PC-9 (cell line): ENCODE measurements around the gene LRP11. TPM values are rescaled to one million over a fixed set of nuclear protein-coding genes. Genes with fewer than 3 reads are reported as not detected.

Experiments
- BruUV-seq: library from RNA; stranded (reverse); fragments of 400-500 nt; replicated peaks from 2 replicates; lab custom pipeline; 2021; lab: Mats Ljungman, UMichigan
- CTCF ChIA-PET: fragments of 300-600 bp; sonication (Branson Sonifier 250); formaldehyde crosslinking; loops from one replicate; lab custom pipeline; 2022; ENCODE audit warnings: antibody characterized with exemption; lab: Charles Lee
- POLR2A ChIA-PET: fragments of 300-600 bp; sonication (Branson Sonifier 250); formaldehyde crosslinking; loops from one replicate; lab custom pipeline; 2022; ENCODE audit warnings: antibody characterized with exemption; ENCODE audit not compliant: unreplicated experiment; lab: Charles Lee
- DNase-seq, 2 experiments: peaks; one replicate each; pipeline versions ENCODE4 v3.0.0 to v3.0.0-alpha.2; 2015 to 2022; ENCODE audit warnings: mixed read lengths in 1 of 2
- H2AFZ ChIP-seq: fragments of 200-600 bp; sonication (generic); 2 replicates; pipeline ENCODE4 v1.8.1; 2017; ENCODE audit warnings: antibody characterized with exemption
- H3F3A ChIP-seq: fragments of 200-600 bp; sonication (generic); 2 replicates; pipeline ENCODE4 v1.8.1; 2017; ENCODE audit warnings: antibody characterized with exemption, mild to moderate bottlenecking, low read depth; ENCODE audit not compliant: insufficient read depth
- H3K27ac ChIP-seq: fragments of 200-600 bp; sonication (generic); 2 replicates; pipeline ENCODE4 v1.6.1; 2016; ENCODE audit warnings: mixed run types
- H3K27me3 ChIP-seq: fragments of 200-600 bp; sonication (generic); 2 replicates; pipeline ENCODE4 v1.6.1; 2016; ENCODE audit warnings: low read depth, mixed run types; ENCODE audit not compliant: insufficient read depth
- H3K36me3 ChIP-seq: fragments of 200-600 bp; sonication (generic); 2 replicates; pipeline ENCODE4 v1.6.1; 2016; ENCODE audit warnings: low read depth, mixed run types
- H3K4me1 ChIP-seq: fragments of 200-600 bp; sonication (generic); replicated peaks from 2 replicates; pipeline ENCODE4 v1.6.1; 2016; ENCODE audit warnings: mixed run types; ENCODE audit not compliant: insufficient read depth
- H3K4me2 ChIP-seq: fragments of 200-600 bp; sonication (generic); 2 replicates; pipeline ENCODE4 v1.6.1; 2017; ENCODE audit warnings: mixed run types
- H3K4me3 ChIP-seq: fragments of 200-600 bp; sonication (generic); 2 replicates; pipeline ENCODE4 v1.6.1; 2016; ENCODE audit warnings: mixed run types
- H3K79me2 ChIP-seq: fragments of 200-600 bp; sonication (generic); 2 replicates; pipeline ENCODE4 v1.6.1; 2017; ENCODE audit warnings: low read depth, mixed run types
- H3K9me2 ChIP-seq: fragments of 200-600 bp; sonication (generic); 2 replicates; pipeline ENCODE4 v1.8.1; 2017; ENCODE audit warnings: mild to moderate bottlenecking; ENCODE audit not compliant: insufficient read depth
- H3K9me3 ChIP-seq: fragments of 200-600 bp; sonication (generic); 2 replicates; pipeline ENCODE4 v1.8.1; 2016; ENCODE audit warnings: low read depth; ENCODE audit not compliant: insufficient read depth
- H4K20me1 ChIP-seq: fragments of 200-600 bp; sonication (generic); 2 replicates; pipeline ENCODE4 v1.8.1; 2017; ENCODE audit not compliant: insufficient read depth
- CTCF ChIP-seq: fragments of 200-600 bp; sonication (generic); conservative IDR thresholded peaks from 2 replicates; pipeline ENCODE4 v1.6.1; 2017; ENCODE audit warnings: mixed run types, antibody characterized with exemption, mild to moderate bottlenecking, moderate library complexity
- EZH2 ChIP-seq: fragments of 200-600 bp; sonication (generic); IDR thresholded peaks from 2 replicates; pipeline ENCODE4 v1.8.0; 2017; ENCODE audit warnings: antibody characterized with exemption, low read depth
- intact Hi-C: fragments of 100-400 bp; cut with micrococcal nuclease; formaldehyde crosslinking; loops from one replicate; pipeline ENCODE4 v1.10.0; 2022; ENCODE audit not compliant: unreplicated experiment
- total RNA-seq: library from RNA; stranded (reverse); gene quantifications from 2 replicates; pipeline ENCODE4 v1.2.3, GENCODE V29; 2021

Gene LRP11
- total RNA-seq, 1 experiment from 2014 or later, result 38.6 TPM

GRCh38 chr6:149877659-149878058 lies 13.5 kb upstream of the LRP11 start:
- H3K79me2 ChIP-seq, result no peaks in the 10 kb centered on the region
- H3K4me3 ChIP-seq, result no peak overlapping the region
- no peak overlapping the region for H2AFZ ChIP-seq
- TF ChIP-seq CTCF (no peak), EZH2 (no peak)
- POLR2A ChIA-PET, result no interaction called here
- no peaks in the 10 kb centered on the region for H3K9me3 ChIP-seq
- no peak for DNase-seq
- no peaks in the 10 kb centered on the region for H3K9me2 ChIP-seq
- no peak overlapping the region for H3K27ac ChIP-seq
- H4K20me1 ChIP-seq, result no peaks in the 10 kb centered on the region
- intact Hi-C loops, result no loop called here
- CTCF ChIA-PET, result no interaction called here
- H3K4me2 ChIP-seq, result no peak overlapping the region
- BruUV-seq, result no TSS peak
- H3K27me3 ChIP-seq, result no peaks in the 10 kb centered on the region
- no peaks in the 10 kb centered on the region for H3K36me3 ChIP-seq
- H3K4me1 ChIP-seq, result no peaks in the 10 kb centered on the region
- no peaks in the 10 kb centered on the region for H3F3A ChIP-seq

GRCh38 chr6:149876241-149876933 lies 12.2 kb upstream of the LRP11 start:
- H3K9me3 ChIP-seq, result no peaks in the 10 kb centered on the region
- ChIA-PET POLR2A (no interaction called here), CTCF (no interaction called here)
- no peaks in the 10 kb centered on the region for H3K4me1 ChIP-seq
- H3K4me3 ChIP-seq, result no peak overlapping the region
- no peaks in the 10 kb centered on the region for H3K27me3 ChIP-seq
- intact Hi-C loops, result no loop called here
- no peak overlapping the region for H3K27ac ChIP-seq
- TF ChIP-seq EZH2 (no peak), CTCF (no peak)
- no peaks in the 10 kb centered on the region for H4K20me1 ChIP-seq
- no peaks in the 10 kb centered on the region for H3K36me3 ChIP-seq
- H3K79me2 ChIP-seq, result no peaks in the 10 kb centered on the region
- BruUV-seq, result no TSS peak
- H3F3A ChIP-seq, result no peaks in the 10 kb centered on the region
- no peak overlapping the region for H3K4me2 ChIP-seq
- H3K9me2 ChIP-seq, result no peaks in the 10 kb centered on the region
- H2AFZ ChIP-seq, result no peak overlapping the region
- DNase-seq, result no peak

- no peak overlapping the region for H3K27ac ChIP-seq
- no peaks in the 10 kb centered on the region for H3K9me2 ChIP-seq
- no TSS peak for BruUV-seq
- ChIA-PET POLR2A (no interaction called here), CTCF (no interaction called here)
- TF ChIP-seq CTCF (no peak), EZH2 (no peak)
- peaks cover 18% of the 10 kb centered on the region for H3K4me1 ChIP-seq
- no peaks in the 10 kb centered on the region for H3K79me2 ChIP-seq
- H3K4me3 ChIP-seq, result no peak overlapping the region
- H3K9me3 ChIP-seq, result no peaks in the 10 kb centered on the region
- no peaks in the 10 kb centered on the region for H4K20me1 ChIP-seq
- intact Hi-C loops, result no loop called here
- H3K36me3 ChIP-seq, result no peaks in the 10 kb centered on the region
- no peaks in the 10 kb centered on the region for H3K27me3 ChIP-seq
- DNase-seq, result no peak
- no peak overlapping the region for H2AFZ ChIP-seq
- no peak overlapping the region for H3K4me2 ChIP-seq
- peaks cover 11% of the 10 kb centered on the region for H3F3A ChIP-seq
Observed at GRCh38 chr6:149872233-149872632, 8.1 kb upstream of the LRP11 start.
